Measurements from ENCODE around the gene ZBTB45. TPM values are rescaled to one million over a fixed set of nuclear protein-coding genes. Genes with fewer than 3 reads are reported as not detected.

ZBTB45 gene
- total RNA-seq, 2 experiments from 2014 or later, result 18.9 to 19.5 TPM

GRCh38 chr19:58558623-58559274, 39.1 kb upstream of the ZBTB45 start:
- H3K4me3 Mint-ChIP-seq, result peak overlapping the region; percentile 96
- ATAC-seq (ENCODE audit: low read depth) (peak; percentile 65), DNase-seq (peak; percentile 100)
- peaks cover 18% of the 10 kb centered on the region for H3K36me3 Mint-ChIP-seq
- no peaks in the 10 kb centered on the region for H3K27me3 Mint-ChIP-seq
- peak overlapping the region; percentile 96 for H3K27ac Mint-ChIP-seq
- H3K9me3 Mint-ChIP-seq, result no peaks in the 10 kb centered on the region
- POLR2A ChIA-PET, result interaction anchor here (0.9 to 5.9 kb wide), 8 partner anchors 8 to 59 kb away, joined by 3 to 50 read pairs (median 8); partner anchors contain the start of genes MZF1, TRIM28 and ZBTB45
- H3K4me1 Mint-ChIP-seq, result peaks cover 41% of the 10 kb centered on the region

DNA sequence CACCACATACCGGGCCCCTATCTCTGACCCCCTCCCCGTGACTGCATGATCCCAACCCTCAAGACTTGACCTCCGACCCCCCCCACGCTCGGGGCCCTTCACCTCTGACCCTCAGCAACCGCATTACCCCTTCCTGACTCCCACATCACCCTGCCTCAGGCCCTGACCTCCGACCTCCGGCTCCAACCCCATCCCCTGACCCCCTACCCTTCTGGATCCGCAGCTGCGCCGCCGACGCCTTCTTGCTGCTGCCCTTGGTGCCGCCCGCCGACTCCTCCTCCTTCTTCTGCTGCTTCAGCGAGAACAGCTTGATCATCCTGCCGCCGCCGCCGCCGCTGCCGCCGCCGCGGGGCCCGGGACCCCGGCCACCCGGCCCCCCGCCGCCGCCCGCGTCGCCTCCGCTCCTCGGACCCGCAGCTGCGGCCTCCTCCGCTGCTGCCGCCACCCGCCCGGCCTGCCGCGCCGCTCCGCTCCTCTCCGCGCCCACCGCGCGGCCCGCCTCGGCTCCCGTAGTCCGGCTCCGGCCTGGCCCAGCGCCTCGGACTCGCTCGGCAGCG, 38.5 kb upstream of the ZBTB45 start, which contains the start of gene UBE2M:
UBE2M (minus strand) TSS at position 546 of the 557 bp plus-strand sequence; CDS start at position 316, 230 bp downstream.
- H3K27me3 Mint-ChIP-seq, result no peaks in the 10 kb centered on the region
- POLR2A ChIA-PET, result interaction anchor here (0.5 to 5.9 kb wide), 5 partner anchors 13 to 45 kb away, joined by 3 to 50 read pairs (median 11); partner anchors contain the start of genes MZF1, TRIM28 and ZBTB45
- H3K4me1 Mint-ChIP-seq, result peaks cover 38% of the 10 kb centered on the region
- H3K9me3 Mint-ChIP-seq, result no peaks in the 10 kb centered on the region
- peak within 1 kb of the TSS; percentile 98 for H3K27ac Mint-ChIP-seq
- H3K4me3 Mint-ChIP-seq, result peak within 1 kb of the TSS; percentile 96
- peak; percentile 2 for ATAC-seq (ENCODE audit: low read depth)
- no peak for DNase-seq
- H3K36me3 Mint-ChIP-seq, result peaks cover 21% of the 10 kb centered on the region

GRCh38 chr19:58557221-58558065, 37.8 kb upstream of the ZBTB45 start:
- no peaks in the 10 kb centered on the region for H3K27me3 Mint-ChIP-seq
- H3K4me1 Mint-ChIP-seq, result peaks cover 42% of the 10 kb centered on the region
- H3K27ac Mint-ChIP-seq, result peak overlapping the region; percentile 98
- POLR2A ChIA-PET, result interaction anchor here (0.5 to 5.9 kb wide), 8 partner anchors 13 to 44 kb away, joined by 3 to 50 read pairs (median 4); partner anchors contain the start of genes MZF1, TRIM28 and ZBTB45
- no peak for ATAC-seq (ENCODE audit: low read depth)
- H3K4me3 Mint-ChIP-seq, result peak overlapping the region; percentile 96
- no peaks in the 10 kb centered on the region for H3K9me3 Mint-ChIP-seq
- peaks cover 26% of the 10 kb centered on the region for H3K36me3 Mint-ChIP-seq
- peak; percentile 28 for DNase-seq

DNA sequence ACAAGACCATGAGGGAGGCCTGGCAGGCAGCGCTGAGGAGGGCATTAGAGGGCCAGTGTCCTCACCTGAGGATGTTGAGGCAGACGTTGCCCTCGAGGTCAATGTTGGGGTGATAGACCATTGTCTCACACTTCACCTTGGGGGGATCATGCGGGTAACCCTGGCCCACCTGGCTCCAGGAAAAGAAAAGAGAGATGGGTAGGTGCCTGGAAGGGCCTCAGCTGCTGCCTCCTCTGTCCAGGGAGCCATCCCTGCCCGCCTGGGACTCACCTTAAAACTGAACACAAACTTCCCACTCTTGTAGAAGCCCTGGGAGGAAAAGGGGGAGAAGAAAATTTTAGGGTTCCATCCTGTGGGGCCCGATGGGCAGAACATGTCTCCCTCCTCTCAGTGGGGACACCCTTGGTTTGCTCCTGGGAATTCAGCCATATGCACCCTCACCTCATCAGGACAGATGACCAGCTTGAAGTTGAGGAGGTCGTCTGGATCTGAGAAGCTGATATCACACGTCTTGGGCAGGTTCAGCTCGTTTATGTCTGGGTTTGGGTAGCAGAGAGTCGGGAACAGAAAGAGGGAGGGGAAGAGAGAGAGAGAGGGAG, 37.1 kb upstream of the ZBTB45 start:
- Mint-ChIP-seq H3K36me3 (peaks cover 26% of the 10 kb centered on the region), H3K27ac (peak overlapping the region; percentile 98), H3K4me1 (peaks cover 43% of the 10 kb centered on the region), H3K4me3 (peak overlapping the region; percentile 96), H3K27me3 (no peaks in the 10 kb centered on the region), H3K9me3 (no peaks in the 10 kb centered on the region)
- DNase-seq (no peak), ATAC-seq (ENCODE audit: low read depth) (no peak)
- POLR2A ChIA-PET, result interaction anchor here (0.8 to 4.8 kb wide), 4 partner anchors 12 to 38 kb away, joined by 3 to 28 read pairs (median 4); partner anchors contain the start of genes TRIM28 and ZBTB45

DNA sequence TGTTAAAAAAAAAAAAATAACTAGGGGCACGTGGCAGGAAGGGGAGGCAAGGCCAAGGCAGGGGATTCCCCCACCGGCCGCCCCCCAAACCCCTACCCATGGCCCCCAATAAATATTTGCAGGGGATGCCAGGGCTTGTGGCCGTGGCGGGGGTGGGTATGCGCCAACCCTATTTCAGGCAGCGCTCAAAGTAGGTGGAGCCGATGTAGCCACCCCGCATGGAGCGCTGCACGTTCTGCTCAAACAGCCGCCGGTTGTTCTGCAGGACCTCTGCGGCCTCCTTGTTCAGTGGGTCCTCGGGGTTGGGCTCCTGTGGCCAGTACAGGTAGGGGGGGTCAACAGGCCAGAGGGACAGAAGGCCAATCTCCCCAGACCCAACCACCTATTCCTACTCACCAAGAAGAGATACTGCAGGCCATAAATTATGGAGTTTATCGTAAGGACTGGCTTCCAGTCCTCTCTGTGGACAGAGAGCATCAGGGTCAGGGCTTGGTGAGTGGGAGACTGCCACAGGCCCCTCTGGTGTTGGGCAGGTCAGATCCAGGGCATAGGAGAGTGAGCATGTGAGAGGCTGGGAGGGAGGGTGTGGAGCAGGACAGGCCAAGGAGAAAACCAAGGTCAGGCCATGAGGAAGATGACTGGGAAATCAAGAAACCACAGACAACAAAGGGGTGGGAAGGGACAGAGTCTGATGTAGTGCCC, 36.5 kb upstream of the ZBTB45 start:
- H3K4me1 Mint-ChIP-seq, result peaks cover 37% of the 10 kb centered on the region
- no peaks in the 10 kb centered on the region for H3K9me3 Mint-ChIP-seq
- DNase-seq (no peak), ATAC-seq (ENCODE audit: low read depth) (no peak)
- peaks cover 26% of the 10 kb centered on the region for H3K36me3 Mint-ChIP-seq
- no peaks in the 10 kb centered on the region for H3K27me3 Mint-ChIP-seq
- POLR2A ChIA-PET, result interaction anchor here (1.2 to 3.7 kb wide), 9 partner anchors 7 to 105 kb away, joined by 3 to 72 read pairs (median 9); partner anchors contain the start of genes MZF1, TRIM28, ZBTB45 and ZNF324B
- H3K4me3 Mint-ChIP-seq, result peak overlapping the region; percentile 96
- H3K27ac Mint-ChIP-seq, result peak overlapping the region; percentile 98

DNA sequence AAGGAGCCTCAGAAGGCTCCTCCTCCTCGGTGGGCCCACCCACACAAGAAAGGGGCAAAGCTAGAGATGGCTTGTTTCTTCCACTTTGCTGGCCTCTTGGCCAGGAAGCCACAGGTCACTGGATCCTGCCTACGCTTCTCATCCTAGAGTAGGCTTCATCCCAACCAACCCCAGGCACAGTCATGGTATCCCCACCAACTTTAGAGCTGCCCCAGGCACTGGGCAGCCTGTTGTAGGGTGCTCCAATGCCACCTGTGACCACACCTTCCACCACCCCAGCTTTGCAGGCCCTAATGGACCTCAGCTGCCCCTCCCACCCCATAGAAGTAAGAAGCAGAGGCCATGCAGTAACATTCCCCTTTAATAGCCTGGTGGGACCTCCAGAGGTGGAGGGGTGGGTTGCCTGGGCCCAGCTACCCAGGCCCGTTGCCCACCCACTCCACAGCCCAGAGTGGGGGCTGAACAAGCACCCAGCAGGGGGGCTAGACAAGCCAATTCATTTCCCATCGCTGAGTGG, 35.8 kb upstream of the ZBTB45 start:
- peak overlapping the region; percentile 94 for H3K27ac Mint-ChIP-seq
- DNase-seq (no peak), ATAC-seq (ENCODE audit: low read depth) (no peak)
- peaks cover 37% of the 10 kb centered on the region for H3K4me1 Mint-ChIP-seq
- POLR2A ChIA-PET, result interaction anchor here (0.6 to 3.7 kb wide), 10 partner anchors 8 to 104 kb away, joined by 3 to 72 read pairs (median 9); partner anchors contain the start of genes MZF1, TRIM28, ZBTB45 and ZNF324B
- H3K36me3 Mint-ChIP-seq, result peaks cover 28% of the 10 kb centered on the region
- no peaks in the 10 kb centered on the region for H3K27me3 Mint-ChIP-seq
- H3K4me3 Mint-ChIP-seq, result peak overlapping the region; percentile 96
- H3K9me3 Mint-ChIP-seq, result no peaks in the 10 kb centered on the region

GRCh38 chr19:58554494-58555368, 35.1 kb upstream of the ZBTB45 start, which contains the start of gene CHMP2A:
TSS of gene CHMP2A (minus strand) at chr19:58555105. CDS start at chr19:58554212, 893 bp downstream.
- no peaks in the 10 kb centered on the region for H3K9me3 Mint-ChIP-seq
- H3K36me3 Mint-ChIP-seq, result peaks cover 30% of the 10 kb centered on the region
- H3K27me3 Mint-ChIP-seq, result no peaks in the 10 kb centered on the region
- peak within 1 kb of the TSS; percentile 96 for H3K4me3 Mint-ChIP-seq
- DNase-seq (peak; percentile 98), ATAC-seq (ENCODE audit: low read depth) (peak; percentile 45)
- peaks cover 33% of the 10 kb centered on the region for H3K4me1 Mint-ChIP-seq
- H3K27ac Mint-ChIP-seq, result peak within 1 kb of the TSS; percentile 98
- POLR2A ChIA-PET, result interaction anchor here (0.6 to 3.7 kb wide), 13 partner anchors 8 to 1218 kb away, joined by 3 to 72 read pairs (median 8); partner anchors contain the start of genes MZF1, TRIM28, ZBTB45 and ZNF324B

- POLR2A ChIA-PET, result interaction anchor here (0.6 to 3.7 kb wide), 10 partner anchors 9 to 1217 kb away, joined by 3 to 72 read pairs (median 9); partner anchors contain the start of genes MZF1, TRIM28 and ZBTB45
- no peak for ATAC-seq (ENCODE audit: low read depth)
- Mint-ChIP-seq H3K27ac (peak overlapping the region; percentile 94), H3K4me1 (peaks cover 31% of the 10 kb centered on the region), H3K27me3 (no peaks in the 10 kb centered on the region), H3K36me3 (peaks cover 30% of the 10 kb centered on the region), H3K9me3 (no peaks in the 10 kb centered on the region), H3K4me3 (peak overlapping the region; percentile 96)
- no peak for DNase-seq
Measured at GRCh38 chr19:58553799-58554493, 34.3 kb upstream of the ZBTB45 start.

- H3K9me3 Mint-ChIP-seq, result no peaks in the 10 kb centered on the region
- POLR2A ChIA-PET, result interaction anchor here (0.6 to 3.7 kb wide), 5 partner anchors 8 to 771 kb away, joined by 3 to 72 read pairs (median 18); partner anchors contain the start of genes TRIM28 and ZBTB45
- DNase-seq (no peak), ATAC-seq (ENCODE audit: low read depth) (no peak)
- H3K27ac Mint-ChIP-seq, result peak overlapping the region; percentile 22
- peaks cover 34% of the 10 kb centered on the region for H3K4me1 Mint-ChIP-seq
- no peaks in the 10 kb centered on the region for H3K27me3 Mint-ChIP-seq
- H3K4me3 Mint-ChIP-seq, result no peak overlapping the region
- H3K36me3 Mint-ChIP-seq, result peaks cover 31% of the 10 kb centered on the region
Measured at GRCh38 chr19:58552655-58553054, 33.0 kb upstream of the ZBTB45 start.

DNA sequence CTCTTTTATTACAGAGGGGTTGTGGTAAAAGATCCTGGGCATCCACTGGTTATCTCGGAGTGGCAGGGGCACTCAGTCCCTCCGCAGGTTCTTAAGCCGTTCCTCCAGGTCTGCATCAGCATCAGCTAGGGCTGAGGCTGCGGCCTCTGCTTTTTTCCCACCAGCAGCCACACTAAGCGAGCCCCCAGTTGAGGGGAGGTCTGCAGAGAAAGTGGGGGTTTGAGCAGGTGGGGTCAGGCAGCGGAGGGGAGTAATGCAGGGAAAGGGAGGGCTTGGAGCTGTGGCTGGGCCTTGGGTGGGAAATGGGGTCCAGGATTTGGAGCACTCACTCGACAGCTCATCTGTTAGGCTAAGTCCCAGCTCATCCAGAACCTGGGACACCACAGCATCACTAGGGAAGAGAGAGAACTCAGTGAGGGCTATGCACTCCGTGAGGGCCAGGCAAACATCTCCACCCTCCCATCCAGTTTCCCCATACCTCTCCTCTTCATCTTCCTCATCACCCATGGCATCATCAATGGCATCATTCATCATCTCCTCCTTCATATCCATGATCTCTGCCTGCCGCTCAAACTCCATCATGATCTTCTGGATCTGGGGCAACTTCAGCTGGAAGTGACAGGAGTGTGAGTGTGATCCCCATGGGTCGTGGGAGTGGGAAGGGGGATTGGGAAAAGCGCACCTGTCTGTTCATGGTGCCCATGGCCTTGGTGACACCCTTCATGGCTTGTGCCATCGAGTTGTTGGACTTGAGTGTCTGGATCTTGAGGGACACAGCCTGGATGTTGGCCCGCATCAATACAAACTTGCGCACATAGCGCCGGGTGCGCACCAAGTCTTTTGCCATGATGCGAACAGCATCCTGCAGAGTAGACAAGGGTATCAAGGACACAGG, 32.2 kb upstream of the ZBTB45 start:
- Mint-ChIP-seq H3K4me1 (peaks cover 30% of the 10 kb centered on the region), H3K36me3 (peaks cover 25% of the 10 kb centered on the region), H3K27me3 (no peaks in the 10 kb centered on the region), H3K4me3 (no peak overlapping the region), H3K9me3 (no peaks in the 10 kb centered on the region), H3K27ac (peak overlapping the region; percentile 48)
- ATAC-seq (ENCODE audit: low read depth), result no peak
- DNase-seq, result no peak
- POLR2A ChIA-PET, result interaction anchor here (0.8 to 3.7 kb wide), 5 partner anchors 7 to 32 kb away, joined by 4 to 72 read pairs (median 18); partner anchors contain the start of genes TRIM28 and ZBTB45
